Stimulated activated CD8-positive, alpha-beta memory T cell treated with anti-CD3 and anti-CD28 coated beads, Interleukin-4, amount 100 ng/mL, for 48 hours (primary cell): ENCODE data around the gene ECHDC1.

Experiments
- DNase-seq: peaks from one replicate; pipeline ENCODE4 v3.0.0-alpha.2; 2020

The ECHDC1 gene

GRCh38 chr6:127282184-127282583, 61.2 kb downstream of the ECHDC1 start:
- DNase-seq, result no peak

GRCh38 chr6:127279815-127280214, 63.6 kb downstream of the ECHDC1 start:
- no peak for DNase-seq

GRCh38 chr6:127277878-127278843, 65.2 kb downstream of the ECHDC1 start:
- DNase-seq, result no peak

- no peak for DNase-seq
These were observed 67.1 kb downstream of the ECHDC1 start for GRCh38 chr6:127276331-127276730.

GRCh38 chr6:127273499-127273898, 69.9 kb downstream of the ECHDC1 start:
- no peak for DNase-seq

- DNase-seq, result no peak
These were observed 70.8 kb downstream of the ECHDC1 start for GRCh38 chr6:127272576-127272975.

DNA sequence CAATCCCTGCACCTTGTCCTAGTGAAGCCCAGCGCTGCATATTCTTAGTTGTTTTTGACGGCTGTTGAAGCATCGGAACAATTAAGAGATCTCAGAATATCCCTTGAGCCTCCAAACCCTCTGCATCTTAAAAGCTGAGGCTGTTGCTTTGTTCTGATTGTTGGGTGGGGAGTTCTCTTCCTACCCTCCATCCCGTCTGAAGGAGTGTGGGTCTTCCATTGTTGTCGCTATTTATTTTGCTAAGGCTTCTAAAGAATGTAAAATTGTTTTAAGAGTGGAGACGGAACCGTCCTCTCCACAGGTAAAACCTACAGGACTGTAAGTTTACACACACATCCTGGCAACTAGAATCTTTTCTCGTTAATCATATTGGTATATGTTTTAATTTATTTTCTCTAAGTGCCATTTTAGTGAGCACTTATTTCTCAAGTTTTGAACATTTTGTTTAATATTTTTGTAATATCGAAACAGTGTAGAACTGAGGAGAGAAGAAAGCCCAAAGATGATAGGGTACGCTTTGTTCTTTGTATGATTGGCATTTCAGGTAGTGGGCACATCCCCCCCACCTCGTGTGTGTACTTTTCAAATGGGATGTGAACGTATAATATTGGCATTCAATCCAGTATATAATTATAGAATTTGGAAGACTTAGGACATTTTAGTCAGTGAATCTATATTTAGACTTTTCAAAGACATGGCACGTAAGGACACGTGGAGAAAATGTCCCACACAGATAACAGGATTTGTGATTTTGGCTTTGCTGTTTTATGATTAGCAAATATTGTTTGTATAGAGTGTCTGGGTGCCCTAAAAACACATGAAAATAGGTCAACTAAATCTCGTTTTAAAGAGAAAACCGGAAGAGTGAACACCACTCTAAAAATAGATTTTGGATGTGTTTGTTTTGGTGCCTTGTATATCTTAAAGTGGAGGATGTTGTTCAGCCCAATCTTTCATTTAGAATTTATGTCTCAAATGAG, 75.5 kb downstream of the ECHDC1 start:
- no peak for DNase-seq

DNA sequence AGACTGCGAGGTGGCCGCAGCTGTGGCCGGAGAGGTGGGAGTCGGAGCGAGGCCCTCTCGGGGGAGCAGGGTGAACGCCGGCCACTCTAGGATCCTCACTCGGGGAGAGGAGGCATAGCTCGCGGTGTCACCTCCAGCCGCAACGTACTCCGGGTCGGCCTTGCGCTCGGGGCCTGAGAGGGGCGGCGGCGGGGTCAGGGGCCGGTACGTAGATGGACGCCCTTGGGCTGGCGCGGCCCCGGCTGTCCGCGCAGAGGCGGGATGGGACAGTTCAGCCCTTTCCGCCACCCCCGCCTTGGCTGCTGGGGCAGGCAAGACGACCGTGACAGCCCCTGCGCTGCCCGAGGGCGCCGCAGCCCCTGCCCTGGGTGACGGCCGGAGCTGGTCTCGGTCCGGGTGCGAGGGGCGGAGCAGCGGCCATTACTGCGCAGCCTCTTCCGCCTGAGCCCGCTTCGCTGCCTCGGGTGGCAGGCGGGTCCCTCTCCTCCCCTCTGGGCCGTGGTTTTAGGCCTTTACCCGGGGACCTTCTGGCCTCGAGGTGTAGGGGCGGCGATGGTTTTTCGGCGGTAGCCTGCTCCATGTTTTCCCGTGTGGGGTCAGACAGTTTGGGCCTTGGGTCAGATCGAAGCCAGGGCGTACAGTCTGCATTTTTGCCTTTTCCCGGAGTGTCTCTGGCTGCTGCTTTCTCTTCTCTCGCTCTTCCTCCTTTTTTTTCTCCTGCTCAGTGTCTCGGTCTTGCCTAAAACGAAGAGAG, 76.3 kb downstream of the ECHDC1 start:
- peak; percentile 70 for DNase-seq

- DNase-seq, result peak; percentile 79
These were observed 77.1 kb downstream of the ECHDC1 start, which contains the start of gene RNF146 for GRCh38 chr6:127266178-127266891. RNF146 (plus strand) TSS chr6:127266864; CDS start chr6:127280339, 13,475 bp downstream.

DNA sequence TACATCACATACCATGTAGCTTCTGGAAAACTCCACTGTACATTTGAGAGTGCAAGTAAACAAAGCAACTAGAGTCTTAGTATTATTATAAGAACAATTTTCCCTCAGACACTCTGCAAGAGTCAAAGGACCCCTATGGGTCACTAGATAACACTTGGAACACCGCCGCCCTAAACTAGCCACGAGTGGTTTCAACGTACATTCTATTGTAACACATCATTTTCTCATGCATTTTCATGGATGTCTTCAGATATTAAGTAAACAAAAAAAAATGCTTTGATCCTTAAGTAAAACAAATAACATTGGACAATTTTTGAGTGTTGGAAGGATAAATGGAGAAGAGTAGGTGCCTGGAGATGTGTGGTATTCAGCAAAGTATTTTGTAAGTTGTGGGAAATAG, 79.9 kb downstream of the ECHDC1 start:
- DNase-seq, result no peak

- no peak for DNase-seq
These were observed 80.5 kb downstream of the ECHDC1 start for GRCh38 chr6:127262896-127263295.

GRCh38 chr6:127255286-127255685, 88.1 kb downstream of the ECHDC1 start:
- DNase-seq, result no peak

GRCh38 chr6:127249621-127250020, 93.8 kb downstream of the ECHDC1 start:
- no peak for DNase-seq

- no peak for DNase-seq
These were observed 96.0 kb downstream of the ECHDC1 start for GRCh38 chr6:127247114-127248096.

- DNase-seq, result no peak
These were observed 99.9 kb downstream of the ECHDC1 start for GRCh38 chr6:127243501-127243900.
